Non-pigmented ciliary epithelial cell (primary cell): ENCODE measurements around the gene TFCP2L1.
"Not testable (repeated sequence)": the region's sequence is repeated elsewhere in the genome, so short reads cannot be mapped to it uniquely, and the experiment has no call there.

ENCODE experiments used
- DNase-seq: peaks from one replicate; pipeline ENCODE4 v3.0.0-alpha.2; 2010; ENCODE audit warnings: low read depth

Gene TFCP2L1

DNA sequence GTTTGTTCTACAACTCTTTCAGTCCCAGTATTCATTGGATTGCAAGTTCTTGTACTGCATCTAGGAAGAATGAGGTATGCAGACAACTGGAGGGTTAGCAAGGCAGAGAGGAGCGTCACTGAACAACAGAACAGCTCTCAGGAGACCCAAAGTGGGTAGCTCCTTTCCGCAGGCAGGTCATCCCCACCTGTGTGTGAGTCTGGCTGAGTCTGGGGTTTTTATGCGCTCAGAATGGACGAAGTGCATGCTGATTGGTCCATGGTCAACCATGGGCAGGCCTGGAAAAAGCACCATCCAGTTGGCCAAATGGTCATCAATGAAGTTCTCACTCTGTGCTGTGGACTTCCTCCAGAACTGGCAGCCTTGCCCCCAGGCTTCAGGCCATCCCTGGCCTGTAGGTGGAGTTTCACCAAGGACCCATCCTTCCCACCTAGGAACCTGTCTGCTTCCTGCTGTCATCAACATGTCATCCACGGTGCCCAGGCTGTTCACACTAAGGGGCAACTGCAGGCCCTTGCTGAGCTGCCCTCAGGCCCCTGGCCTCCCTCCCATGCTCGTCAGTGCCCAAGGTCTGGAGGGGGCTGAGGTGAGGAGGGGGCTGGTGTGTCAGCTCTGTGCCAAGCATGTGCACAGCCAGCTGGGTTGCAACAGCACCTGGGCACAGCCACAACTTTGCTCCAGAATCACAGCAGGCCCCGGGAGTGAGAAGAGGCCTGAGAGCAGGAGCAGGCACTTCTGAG is 11.1 kb upstream of the TFCP2L1 start:
- DNase-seq = no peak

DNA sequence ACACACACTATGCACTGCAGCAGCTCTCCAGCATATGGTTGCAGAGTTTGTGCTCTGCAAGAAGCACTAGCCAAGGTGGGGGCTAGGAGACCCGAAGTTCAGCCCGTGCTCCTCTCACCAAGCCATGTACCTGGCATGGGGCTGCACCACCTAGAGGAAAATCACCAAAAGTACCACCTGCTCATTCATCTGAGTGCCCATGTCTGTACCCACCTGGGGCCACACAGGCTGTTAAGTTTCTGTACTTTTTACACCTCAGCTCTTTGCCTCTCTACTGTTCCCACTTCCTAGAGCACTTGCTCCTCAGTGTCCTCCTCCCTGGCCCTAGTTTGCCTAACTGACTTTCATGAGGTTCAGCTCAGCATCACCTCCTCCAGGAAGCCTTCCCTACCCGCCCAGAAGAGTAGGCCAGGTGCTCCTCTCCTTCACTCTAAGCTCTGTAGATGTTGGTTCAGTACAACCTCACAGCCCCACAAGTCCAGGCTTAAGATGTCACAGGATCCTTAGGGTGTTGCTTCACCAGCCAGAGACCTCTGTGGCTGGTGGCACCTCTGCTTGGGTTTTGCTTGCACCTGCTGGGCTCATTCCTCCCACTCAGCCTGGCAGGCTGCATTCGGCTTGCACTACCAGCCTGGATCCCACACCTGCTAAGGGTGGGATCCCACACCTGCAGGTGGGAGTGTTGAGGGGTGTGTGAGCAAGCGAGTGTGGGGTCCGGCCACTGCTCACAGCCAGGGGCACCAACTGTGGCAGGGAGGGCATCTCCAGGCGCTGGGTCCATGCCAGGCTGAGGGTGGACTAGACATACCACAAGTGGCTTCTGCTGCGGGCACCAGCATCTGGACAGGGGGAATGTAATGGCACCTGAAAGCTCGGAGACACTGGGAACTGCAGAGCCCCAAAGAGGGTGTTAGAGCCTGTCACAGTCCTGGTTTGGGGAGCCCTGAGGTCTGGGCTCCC is 10.2 kb upstream of the TFCP2L1 start:
- DNase-seq = no peak

DNA sequence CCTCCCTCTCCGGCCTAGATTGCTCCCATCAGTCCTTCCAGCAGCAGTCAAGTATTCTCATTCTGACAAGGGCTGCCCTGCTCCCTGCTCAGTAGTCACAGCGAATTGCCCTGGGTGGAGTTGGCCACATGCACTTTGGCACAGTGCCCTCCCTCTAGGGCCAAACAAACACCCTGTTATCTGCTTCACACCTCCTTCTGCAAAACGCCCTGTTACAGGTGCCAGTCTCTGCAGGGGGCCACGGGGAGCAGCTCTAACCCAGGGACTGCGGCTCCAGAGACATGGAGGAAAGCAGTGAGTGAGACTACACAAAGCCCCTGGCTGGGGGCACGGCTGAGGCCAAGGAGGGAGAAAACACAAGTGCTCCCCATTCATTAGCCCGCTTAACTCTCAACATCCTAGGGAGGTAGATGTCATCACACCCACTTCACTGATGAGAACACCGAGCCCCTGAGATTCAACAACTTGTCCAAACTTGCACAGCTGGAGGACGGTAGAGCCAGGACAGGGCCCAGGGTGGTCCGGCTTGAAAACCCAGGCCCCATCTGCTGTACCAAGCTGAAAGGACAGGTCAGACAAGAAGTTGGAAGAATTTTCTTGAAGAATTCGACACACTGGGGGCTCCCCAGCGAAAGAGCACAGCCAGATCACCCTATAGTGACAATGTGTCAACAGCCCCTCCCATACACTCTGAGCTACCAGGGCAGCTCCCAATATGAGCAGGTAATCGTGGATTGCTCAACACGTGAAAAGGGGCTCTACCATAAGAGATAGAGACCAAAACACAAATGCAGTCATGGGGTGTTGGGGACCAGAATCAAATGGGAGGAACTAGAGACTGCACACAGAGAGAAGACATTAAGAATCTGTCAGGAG is 8.7 kb upstream of the TFCP2L1 start:
- DNase-seq = no peak

DNA sequence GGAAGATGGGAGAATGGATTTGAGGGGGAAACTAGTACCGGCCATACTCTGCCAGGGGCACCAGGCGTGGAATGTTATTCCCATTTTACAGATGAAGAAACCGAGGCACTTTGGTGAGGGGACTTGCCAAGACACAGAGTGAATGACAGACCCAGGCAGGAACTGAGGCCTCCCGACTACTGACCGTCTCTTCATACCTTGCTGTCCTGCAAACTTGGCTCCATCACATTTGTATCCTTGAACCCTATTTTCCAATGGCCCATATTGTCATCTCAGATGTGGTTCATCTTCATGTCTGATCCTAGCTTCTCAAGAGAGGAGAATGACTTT is 6.2 kb upstream of the TFCP2L1 start:
- DNase-seq = no peak

DNA sequence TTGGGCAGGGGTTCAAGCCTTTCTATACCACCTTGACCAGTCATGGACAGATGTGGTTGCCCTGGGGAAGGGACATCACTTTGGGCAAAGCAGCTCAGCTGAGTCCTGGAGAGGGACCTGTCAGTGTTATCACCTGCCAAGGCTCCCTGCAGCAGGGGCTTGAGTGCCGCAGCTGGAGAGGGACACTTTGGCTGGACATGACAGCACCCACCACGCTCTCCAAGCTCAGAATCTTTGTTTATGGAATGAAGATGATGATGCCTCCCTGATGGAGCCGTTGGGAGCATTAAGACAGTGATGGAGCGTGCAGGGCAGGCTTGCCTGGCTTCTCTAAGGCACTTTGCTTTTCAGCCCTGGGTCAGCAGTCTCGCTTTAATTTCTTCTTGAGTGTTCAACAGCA is 4.3 kb upstream of the TFCP2L1 start:
- no peak for DNase-seq

DNA sequence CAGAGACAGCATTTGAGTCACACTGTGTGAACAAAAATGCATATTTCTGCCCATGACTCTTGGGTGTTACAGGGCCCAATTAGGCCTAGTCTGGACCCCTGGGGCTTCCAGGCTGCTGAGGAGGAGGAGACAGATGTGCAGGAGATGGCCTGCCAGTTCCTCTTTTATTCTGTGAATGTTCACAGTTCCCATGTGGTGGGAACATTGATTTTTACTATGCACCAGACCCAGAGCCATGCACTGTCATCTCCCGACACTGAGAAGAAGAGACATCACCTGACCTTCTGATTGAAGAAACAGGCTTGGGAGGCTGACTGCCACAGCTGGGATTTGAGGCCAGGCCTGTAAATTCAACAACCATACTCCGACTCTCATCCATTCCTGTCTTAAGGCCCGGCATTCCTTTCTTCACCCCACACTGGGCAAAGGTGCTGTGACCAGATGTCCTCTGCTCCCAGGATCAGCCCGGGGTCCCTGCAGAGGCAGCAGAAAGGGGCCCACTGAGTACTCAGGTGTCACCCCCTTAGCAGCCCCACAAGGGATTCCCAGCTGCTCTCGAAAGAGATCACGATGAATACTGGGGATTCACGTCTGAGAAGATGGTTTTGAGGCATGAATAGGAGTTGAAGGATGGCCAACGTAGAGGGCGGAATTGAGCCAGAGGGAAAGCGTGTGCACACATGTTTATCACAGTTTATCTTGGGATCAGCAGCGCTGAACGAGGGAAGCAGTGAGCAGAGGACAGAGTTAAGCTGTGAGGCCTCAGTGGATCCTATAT is 3.6 kb upstream of the TFCP2L1 start:
- DNase-seq = no peak

DNA sequence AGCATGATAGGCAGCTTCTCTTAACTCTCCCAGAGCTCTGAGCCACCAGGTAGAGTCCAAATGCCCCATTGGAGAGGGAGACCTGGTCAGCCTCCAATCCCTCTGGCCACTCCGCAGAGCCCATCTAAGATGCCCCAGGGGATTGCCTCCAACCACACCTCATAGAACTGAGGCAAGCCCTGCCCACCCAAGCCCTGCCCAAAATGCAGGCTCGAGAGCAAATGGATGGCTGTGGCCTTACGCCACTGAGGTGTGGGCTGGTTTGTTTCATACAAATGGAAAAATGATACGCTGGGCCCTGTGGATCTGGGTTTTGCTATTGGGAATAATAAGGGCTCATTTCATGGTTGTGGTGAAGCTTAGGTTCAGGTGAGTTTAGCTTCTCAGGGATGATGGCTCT is 3.0 kb upstream of the TFCP2L1 start:
- DNase-seq = no peak

DNA sequence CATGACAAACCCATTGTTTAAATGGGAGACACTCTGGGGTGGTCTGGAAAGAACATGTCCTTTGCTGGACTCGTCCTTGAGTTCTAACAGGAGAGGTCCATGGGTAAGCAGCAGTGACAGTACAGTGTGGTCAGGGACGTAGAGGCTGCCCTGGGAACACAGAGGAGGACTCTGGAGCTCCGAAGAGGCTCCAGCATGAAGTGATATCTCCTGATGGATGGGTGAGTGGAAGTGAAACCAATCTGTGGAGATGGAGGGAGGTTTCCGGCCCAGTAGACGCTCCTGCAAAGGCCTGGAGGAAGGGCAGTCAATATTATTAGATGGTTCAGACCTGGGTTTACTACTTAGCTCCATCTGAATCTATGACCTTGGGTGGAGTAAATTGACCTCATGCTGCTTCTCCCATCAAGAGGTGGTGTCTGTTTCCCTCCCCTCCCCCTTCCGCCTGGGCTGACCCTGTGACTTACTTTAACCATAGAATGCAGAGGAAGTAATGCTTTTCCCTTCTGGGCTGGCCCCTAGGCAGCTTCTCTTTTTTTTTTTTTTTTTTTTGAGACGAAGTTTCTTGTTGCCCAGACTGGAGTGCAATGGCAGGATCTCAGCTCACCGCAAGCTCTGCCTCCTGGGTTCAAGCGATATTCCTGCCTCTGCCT is 2.3 kb upstream of the TFCP2L1 start:
- DNase-seq = no peak

DNA sequence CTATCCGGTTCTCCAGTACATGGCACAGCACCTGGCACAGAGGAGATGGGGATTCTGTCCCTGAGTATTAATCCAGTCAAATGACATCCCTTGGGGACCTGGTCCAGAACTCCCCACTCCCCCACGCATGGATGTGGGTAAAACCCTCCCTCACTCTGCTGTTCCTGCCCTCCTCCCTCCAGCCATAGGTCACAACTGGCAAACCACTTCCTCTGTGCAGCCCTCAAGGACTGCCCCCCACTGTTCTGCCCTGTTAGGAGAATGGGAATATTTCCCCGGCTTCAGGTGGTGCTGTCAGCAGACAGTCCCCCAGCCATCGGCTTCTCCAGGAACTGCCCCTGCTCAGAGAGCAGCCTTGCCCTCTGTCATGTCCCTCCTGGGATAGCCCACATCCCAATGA is 1.5 kb upstream of the TFCP2L1 start:
- DNase-seq = no peak

DNA sequence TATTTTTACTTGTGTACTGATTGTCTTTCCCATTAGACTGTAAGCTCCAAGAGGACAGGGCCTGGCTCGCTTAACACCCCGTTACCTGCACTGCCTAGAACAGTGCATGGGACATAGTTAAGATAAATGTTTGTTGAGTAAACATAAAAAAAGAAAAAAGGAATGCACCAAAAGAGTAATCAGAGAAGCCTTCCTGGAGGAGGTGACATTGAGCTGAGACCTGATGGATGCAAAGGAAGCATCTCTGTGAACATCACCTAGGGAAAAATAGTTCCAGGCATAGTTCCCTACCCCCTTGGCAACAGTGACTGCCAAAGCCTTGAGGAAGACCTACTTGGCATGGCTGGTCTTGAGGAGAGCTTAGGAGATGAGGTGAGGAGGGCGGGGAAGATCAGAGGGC is 924 bp upstream of the TFCP2L1 start:
- DNase-seq = no peak

DNA sequence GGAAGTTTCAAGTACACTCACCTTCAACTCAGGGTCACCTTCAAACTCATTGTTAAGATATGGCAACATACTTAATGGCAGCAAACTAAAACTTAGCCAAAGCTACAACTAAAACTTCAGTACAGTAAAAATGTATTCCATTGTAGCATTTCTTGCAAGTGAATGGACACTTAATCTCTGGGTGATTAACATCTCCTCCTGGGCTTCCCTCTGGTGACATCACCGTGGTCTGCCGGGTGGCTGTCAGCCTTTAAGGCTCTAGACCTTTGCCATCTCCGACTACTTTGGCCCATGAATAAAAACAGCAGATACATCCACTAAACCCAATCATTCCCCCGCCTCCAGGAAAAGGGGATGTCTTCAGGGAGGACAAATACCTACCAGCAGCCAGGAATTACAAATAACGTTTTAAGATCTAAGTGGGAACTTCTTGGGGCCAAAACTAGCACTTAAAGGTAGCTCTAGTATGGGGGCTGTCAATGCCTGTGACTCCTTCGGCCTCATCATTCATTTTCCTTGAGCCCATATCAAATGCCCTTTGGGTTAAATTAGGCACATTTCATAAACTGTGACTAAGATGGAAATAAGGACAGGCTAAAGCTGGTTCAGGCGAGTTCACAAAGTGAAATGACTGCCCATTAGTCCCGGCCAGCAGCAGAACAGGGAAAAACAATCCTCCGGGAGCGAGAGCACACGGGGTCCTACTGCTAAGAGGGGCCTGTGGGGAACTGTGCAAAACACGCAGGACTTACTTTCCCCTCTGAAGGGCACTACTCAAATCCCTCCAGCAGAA is 1.1 kb downstream of the TFCP2L1 start:
- DNase-seq = no peak

DNA sequence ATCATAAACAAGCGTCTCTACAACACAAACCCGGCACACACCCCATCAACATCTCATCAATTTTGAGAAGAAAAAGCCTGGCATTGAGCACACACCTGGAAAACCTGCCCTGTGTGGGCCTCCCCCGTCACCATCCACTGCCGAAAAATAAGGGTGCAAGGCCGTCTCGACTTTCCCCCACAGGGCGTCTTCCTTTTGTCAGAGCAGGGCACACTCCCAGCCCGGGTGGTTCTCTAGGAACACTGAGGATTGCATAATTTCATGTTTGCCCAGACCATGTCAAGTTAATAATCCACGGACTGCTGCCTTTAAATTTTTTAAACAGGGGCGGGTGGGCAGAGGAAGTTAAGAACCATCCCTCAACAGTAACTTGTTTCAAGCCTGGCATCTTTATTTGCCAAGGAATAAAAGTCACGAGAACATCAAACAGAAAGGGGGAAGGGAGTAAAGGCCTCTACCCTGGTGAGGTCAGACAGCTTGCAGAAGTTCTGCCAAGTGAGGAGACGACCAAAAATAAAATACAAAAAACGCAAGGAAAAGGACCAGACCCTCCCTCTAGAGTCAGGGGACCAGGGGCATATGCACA is 2.1 kb downstream of the TFCP2L1 start:
- DNase-seq = no peak

DNA sequence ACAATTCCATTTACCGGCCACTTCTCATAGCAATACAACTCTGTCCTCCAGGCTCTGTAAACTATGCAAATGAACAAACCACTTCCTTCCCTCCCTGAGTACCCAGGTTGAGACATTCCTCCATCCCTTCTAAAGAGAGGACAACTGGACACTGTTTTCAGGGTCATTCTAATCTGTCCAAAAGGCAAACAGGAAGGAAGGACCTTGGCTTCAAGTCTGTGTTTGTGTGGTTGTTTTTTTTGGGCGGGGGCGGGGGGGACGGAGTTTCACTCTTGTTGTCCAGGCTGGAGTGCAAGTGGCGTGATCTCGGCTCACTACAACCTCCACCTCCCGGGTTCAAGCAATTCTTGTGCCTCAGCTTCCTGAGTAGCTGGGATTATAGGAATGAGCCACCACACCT is 3.3 kb downstream of the TFCP2L1 start:
- no peak for DNase-seq

DNA sequence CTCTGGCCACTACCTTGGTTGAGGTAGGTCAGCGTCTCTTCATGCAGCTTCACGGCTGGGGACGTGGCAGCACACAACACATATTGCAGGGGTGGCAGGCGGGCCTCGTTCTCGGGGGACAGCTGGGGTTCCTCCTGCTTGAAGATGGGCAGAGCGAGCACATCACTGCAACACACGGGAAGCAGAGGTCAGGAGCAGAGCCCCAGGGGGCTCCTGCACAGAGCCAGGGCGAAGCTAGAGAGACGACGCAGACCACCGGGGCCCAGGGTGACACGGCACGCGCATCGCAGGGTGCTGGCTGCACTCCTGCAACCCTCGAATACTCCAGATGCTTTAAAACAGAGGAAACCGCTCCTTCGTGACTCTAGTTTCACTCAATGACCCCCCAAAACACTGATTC is 3.9 kb downstream of the TFCP2L1 start:
- DNase-seq = no peak

DNA sequence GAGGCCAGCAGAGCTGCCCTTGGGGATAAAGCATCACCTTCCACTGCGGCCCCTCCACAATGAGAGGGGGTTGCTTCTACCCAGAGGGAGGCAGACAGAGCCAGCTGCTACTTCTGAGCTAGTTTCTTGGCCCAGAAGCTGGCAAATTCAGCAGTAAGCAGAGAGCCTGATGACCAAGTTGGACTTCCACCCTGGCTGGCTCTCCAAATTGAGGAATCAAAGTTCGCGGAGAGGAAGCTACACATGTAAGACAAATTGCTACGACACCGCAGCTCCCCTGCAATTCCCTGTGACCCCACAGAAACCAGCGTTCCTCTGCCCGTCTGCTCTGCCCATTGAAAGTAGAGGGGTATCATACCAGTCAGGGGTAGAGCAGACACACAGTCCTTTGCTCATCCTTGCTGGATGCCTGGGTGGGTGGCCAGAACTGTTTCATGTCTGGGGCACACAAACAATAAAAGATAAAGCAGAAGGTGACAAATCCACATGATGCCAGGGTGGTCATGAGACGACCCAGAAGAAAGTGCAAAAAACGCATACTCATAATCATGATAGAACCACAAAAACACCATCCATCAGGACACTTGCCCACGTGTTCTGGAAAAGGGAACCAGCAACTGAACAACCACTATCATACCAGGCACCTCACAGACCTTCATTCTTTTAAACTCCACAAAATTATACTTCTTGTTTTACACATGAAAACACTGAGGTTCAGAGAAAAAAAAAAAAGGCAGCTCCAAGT is 5.4 kb downstream of the TFCP2L1 start:
- DNase-seq = no peak

DNA sequence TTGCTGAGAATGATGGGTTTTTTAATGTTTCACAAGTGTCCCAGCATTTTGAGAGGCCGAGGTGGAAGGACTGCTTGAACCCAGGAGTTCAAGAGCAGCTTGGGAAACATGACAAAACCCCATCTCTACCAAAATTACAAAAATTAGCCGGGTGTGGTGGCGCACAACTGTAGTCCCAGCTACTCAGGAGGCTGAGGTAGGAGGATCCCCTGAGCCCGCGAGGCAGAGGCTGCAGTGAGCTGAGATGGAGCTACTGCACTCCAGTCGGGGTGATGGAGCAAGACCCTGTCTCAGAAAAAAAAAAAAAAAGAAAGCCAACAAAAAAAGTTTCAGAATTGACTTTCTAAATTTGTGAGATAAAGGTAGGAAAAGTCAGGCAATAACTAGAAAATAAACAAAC is 8.7 kb downstream of the TFCP2L1 start:
- DNase-seq = no peak

DNA sequence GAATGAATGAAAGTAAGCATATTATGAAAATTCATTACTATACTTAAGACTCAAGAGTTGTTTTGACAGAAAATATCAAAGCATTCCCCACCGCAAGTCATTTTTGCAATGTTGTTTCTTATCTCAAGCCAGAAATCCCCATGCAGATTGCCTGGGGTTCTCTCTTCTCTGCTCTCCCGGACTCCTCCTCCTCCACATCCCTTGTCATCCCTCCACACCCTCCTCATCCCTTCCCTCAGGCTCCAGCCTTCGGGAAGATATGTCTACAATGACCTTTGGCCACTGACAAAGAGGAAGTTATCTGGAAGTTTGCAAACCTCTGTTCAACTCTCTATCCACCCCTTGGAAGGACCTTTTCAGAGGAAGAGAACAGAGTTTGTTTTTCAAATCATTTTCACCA is 11.9 kb downstream of the TFCP2L1 start:
- no peak for DNase-seq

DNA sequence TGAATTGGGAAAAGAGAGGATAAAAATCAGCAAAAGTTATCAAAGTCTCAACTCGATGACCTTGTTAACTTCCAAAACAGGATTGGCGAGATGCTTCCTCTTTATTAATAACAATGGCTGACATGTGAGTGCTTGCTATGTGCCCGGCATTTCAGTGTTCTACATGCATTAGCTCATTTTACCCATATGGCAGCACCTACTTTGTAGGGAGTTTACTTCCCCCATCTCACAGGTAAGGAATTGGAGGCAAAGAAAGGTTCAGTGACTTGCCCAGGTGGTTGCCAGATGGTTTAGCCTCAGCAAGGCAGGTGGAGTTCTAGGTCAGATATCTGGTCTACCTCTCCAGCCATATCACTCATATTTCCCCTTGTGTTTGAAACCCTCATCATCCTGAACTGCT is 12.4 kb downstream of the TFCP2L1 start:
- DNase-seq = no peak

DNA sequence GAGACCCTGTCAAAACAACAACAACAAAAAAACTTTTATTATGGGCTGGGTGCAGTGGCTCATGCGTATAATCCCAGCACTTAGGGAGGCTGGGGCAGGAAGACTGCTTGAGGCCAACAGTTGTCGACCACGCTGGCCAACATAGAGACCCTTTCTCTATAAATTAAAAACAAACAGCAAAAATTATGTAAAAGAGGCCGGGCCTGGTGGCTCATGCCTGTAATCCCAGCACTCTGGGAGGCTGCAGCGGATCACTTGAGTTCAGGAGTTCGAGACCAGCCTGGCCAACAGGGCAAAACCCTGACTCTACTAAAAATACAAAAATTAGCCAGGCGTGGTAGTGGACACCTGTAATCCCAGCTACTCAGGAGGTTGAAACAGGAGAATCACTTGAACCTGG is 15.6 kb downstream of the TFCP2L1 start:
- not testable (repeated sequence) for DNase-seq
